Glomerular endothelial cell (primary cell): ENCODE results near the gene TRPV4. TPM values are rescaled to one million over a fixed set of nuclear protein-coding genes. Genes with fewer than 3 reads are reported as not detected.

Source experiments
- DNase-seq: peaks from one replicate; pipeline ENCODE4 v3.0.0-alpha.2; 2011; ENCODE audit warnings: low read depth, low spot score; ENCODE audit errors: extremely low read depth
- total RNA-seq: library from RNA; depleted of rRNA; stranded (reverse); fragments of >200 nt; gene quantifications from 2 replicates; pipeline ENCODE4 v1.2.3, GENCODE V29; 2015

Gene TRPV4
- total RNA-seq, 1 donor from 2014 or later: 7.1 TPM

- no peak for DNase-seq
Measured at GRCh38 chr12:109808876-109809646, 24.1 kb downstream of the TRPV4 start.

- no peak for DNase-seq
Measured at GRCh38 chr12:109807954-109808643, 25.1 kb downstream of the TRPV4 start.

- peak; percentile 5 for DNase-seq
Measured at GRCh38 chr12:109804820-109805761, 28.1 kb downstream of the TRPV4 start.

GRCh38 chr12:109803678-109804077, 29.5 kb downstream of the TRPV4 start:
- no peak for DNase-seq

GRCh38 chr12:109802828-109803227, 30.4 kb downstream of the TRPV4 start:
- DNase-seq: no peak

GRCh38 chr12:109800536-109800935, 32.7 kb downstream of the TRPV4 start:
- DNase-seq: no peak

- no peak for DNase-seq
Measured at GRCh38 chr12:109798691-109799090, 34.5 kb downstream of the TRPV4 start.

GRCh38 chr12:109797905-109798669, 35.1 kb downstream of the TRPV4 start:
- DNase-seq: no peak

- no peak for DNase-seq
Measured at GRCh38 chr12:109796057-109796456, 37.1 kb downstream of the TRPV4 start.

GRCh38 chr12:109795023-109795422, 38.2 kb downstream of the TRPV4 start:
- DNase-seq: no peak

GRCh38 chr12:109793826-109794501, 39.2 kb downstream of the TRPV4 start:
- DNase-seq: no peak

- DNase-seq: no peak
Measured at GRCh38 chr12:109793411-109793810, 39.8 kb downstream of the TRPV4 start.

GRCh38 chr12:109792992-109793391, 40.2 kb downstream of the TRPV4 start:
- no peak for DNase-seq

- DNase-seq: no peak
Measured at GRCh38 chr12:109789526-109790048, 43.6 kb downstream of the TRPV4 start.

GRCh38 chr12:109786799-109787198, 46.4 kb downstream of the TRPV4 start:
- no peak for DNase-seq

GRCh38 chr12:109785854-109786253, 47.3 kb downstream of the TRPV4 start:
- no peak for DNase-seq

- DNase-seq: no peak
Measured at GRCh38 chr12:109783965-109784244, 49.3 kb downstream of the TRPV4 start.

- DNase-seq: no peak
Measured at GRCh38 chr12:109783135-109783964, 49.8 kb downstream of the TRPV4 start.

- DNase-seq: no peak
Measured at GRCh38 chr12:109782326-109782703, 50.9 kb downstream of the TRPV4 start.
